NCI-H1436 (cell line): ENCODE data around the gene PPP1R1C.

Source experiments
- DNase-seq: peaks from one replicate; lab custom pipeline; 2025; lab: John Stamatoyannopoulos, UW

Gene PPP1R1C

DNA sequence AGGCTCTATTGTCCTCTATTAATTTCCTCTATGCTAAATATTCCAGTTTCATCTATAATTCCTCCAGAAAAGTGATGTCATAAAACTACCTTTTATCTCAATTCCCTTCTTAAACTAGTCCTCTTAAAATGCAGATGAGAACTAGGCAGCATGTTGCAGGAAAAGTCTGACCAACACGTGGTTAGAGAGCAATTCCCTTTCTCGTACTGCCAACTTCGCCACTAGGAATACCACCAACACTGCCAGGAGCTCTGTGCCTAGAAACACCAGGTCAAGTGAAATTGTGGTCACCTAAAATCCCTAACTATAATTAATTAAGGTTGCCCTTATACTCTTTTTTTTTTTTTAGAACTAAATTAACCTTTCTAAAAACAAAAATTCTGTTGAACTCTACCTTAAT lies 127.7 kb downstream of the PPP1R1C start:
- no peak for DNase-seq

DNA sequence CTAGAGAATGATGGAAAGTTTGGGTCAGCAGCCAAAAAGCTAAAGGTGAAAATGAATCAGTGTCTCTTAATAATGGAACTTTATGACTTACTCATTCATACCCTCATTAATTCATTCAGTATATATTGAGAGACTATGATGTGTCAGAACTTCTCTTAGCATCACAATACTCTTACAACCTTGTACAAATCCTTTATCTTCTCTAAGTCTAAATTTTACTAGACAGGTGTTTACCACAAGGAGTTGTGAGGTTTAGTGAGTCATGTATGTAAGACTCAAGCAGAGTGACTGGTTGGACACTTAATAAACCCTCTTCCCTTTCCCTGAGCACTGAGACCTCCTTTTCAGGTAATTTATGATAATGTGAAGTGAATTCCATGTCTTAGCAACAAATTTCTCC lies 129.6 kb downstream of the PPP1R1C start:
- no peak for DNase-seq

GRCh38 chr2:182116774-182117173 lies 131.1 kb downstream of the PPP1R1C start:
- DNase-seq = no peak

DNA sequence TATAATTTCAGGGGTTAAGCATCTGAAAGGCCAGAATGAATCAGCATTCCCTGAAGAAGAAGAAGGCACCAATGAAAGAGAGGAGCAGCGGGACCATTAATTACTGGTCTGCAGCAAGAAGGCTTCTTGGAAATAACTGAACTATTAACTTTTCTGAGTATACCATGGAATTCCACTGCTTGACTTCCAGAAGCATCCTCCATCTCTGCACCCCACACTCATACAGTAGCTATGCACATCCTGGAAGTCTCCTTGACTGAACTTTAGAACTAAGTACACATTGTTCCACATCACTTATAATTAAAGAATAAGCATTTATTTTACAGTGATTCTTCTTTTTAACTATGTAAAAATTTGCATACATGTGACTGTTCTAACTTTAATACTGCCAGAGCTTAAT lies 131.5 kb downstream of the PPP1R1C start:
- DNase-seq = no peak

DNA sequence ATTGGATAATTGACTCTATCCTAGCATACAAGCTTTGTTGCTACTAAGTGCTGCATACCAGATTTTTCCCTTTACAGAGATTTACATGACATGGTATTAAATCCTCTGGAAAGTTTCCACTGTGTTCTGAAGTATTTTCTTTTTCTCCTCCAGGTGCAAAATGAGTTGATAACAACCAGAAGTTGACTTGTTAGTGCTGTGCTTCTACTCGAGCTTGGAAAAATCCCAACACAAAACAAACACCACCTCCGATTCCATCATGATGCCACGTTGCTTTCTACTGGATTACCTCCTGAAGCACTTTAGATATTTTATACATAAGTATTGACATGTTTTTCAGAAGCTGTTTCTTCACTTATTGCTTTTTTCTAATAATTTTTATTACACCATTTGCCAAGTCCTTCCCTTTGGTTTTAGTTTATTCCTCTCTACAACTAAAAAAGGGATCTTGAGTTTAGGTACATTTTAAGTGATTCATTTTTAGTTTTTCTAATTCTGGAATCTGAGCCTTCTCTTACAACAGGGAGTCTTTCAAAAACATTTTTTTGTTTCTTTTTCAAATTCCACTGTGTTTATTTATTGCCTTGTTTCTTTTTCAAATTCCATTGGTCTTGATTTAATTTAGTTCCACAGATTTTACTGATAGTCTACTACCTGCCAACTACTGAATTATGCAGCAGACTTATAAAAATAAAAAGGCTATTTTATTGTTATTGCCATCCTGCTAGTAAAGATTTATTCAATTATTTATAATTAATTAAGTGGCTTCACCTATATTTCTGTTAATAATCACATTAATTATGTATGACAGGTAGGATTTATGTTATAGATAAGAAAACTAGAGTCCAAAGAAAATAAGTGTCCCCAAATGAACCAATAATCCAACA lies 143.4 kb downstream of the PPP1R1C start:
- DNase-seq = no peak

GRCh38 chr2:182132605-182133004 lies 147.0 kb downstream of the PPP1R1C start:
- no peak for DNase-seq

DNA sequence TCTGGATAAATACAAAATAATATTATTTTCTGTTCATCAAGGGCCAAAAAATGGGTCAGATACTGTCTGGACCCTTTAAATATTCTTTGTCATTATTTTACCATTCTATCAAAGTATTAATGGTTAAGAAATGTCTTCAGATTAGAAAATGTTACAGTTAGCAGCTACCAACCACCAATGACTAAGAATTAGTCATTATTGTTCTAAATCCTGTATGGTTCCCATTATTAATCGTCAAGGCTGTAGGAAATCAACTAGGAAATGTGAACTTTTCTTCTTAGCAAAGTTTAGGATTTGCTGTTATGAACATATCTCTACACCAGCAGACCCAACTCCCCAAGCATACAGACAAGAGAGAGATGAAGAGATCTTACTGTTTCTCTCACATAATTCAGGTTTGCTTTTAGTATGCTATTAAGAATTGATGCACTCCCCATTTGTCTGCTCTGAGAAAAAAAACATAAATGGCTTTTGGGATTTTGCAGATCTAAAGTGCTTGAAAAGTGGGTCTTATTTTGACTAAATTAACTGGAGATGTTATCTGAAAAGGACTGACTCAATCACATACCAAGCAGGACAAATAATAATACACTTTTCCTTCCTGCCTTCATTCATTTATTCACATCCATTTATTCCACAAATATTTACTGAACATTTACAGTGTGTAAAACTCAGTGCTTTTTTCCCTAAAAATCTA lies 147.7 kb downstream of the PPP1R1C start:
- DNase-seq = no peak

DNA sequence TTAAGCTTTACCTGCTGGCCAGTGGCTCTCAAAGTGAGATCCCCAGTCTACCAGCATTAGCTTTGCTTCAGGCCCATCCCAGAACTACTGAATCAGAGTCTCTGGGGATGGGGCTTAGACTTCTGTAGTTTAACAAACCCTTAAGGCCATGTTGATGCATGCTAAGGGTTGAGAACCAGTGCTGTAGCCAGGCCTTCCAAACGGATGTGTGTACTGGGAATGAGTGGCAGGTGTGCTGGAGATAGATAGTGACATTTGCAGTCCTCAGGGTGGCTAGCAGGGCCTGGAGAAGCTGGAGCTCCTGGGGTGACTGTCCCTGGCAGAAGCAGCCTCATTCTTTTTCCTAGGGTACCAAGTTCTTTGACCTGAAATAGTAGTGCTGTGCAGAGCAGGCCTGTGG lies 148.5 kb downstream of the PPP1R1C start:
- no peak for DNase-seq

DNA sequence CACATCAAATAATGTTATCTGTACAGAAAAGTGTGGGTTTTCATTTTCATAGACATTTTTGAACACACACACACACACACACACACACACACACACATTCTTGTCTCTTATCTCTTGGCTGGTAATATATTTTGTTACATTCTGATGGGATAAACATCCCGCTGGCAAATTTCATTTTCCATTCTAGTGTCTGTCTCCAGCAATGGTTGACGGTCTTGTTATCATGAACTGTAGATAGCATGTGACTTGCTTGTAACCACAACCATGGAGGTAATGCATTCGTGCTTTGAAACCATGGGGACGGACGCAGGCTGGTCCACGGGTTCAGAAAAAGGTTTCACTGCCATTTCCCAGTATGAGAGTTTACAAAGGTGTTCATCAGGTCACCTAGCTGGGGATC lies 156.4 kb downstream of the PPP1R1C start:
- DNase-seq = no peak

GRCh38 chr2:182144041-182144775 lies 158.6 kb downstream of the PPP1R1C start:
- DNase-seq = no peak

- DNase-seq = no peak
These were observed 159.1 kb downstream of the PPP1R1C start for GRCh38 chr2:182144776-182145165.

DNA sequence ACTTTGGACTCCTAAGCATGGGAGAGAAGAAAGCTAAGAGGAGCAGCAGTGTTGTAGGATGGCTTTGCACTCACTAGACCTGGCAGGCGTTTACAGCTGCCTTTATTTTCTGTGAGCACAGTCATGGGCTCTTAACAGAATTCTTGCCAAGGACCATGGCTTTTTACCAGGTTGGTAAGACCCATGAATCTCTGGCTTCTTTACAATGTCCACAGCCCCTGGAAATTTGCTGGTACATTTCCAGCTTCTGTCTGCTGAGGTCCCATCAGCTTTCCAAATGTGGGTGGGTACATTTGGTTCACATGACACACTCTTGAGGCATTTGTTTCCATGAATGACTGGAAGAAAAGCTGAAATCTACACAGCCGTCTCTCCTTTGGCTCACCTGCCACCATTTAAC lies 162.7 kb downstream of the PPP1R1C start:
- DNase-seq = no peak

DNA sequence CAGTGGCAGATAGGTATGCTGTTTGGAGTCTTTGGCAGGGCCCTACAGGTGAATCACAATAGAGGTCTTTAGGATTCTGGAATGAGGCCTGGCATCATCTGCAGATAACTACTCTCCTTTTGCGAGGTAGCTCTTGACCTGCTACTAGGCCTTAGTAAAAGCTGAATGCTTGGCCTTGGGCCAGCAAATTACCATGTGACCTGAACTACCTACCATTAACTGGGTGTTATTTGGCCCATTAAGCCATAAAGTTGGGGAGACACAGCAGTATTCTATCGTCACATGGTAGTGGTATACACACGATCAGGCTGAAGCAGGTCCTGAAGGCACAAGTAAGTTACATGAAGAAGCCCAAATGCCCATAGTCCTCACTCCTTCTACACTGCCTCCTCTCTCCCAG lies 178.2 kb downstream of the PPP1R1C start:
- no peak for DNase-seq

GRCh38 chr2:182164686-182165085 lies 179.0 kb downstream of the PPP1R1C start:
- DNase-seq = no peak

DNA sequence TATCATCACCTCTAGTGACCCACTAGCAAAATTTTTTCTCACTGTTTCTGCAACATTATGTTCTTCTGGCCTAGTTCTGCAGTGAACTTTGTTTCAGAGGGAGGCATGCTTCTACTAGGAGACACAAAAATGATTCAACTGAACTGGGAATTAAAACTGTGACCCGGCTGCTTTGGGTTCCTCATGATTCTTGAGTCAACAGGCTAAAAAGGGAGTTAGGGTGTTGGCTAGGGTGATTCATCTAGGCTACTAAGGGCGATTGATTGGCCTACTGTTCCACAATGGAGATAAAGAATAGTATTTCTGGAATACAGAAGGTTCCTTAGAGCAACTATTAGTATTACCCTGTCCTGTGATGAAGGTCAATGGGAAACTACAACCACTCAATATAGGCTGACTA lies 179.5 kb downstream of the PPP1R1C start:
- no peak for DNase-seq

- DNase-seq = no peak
These were observed 180.8 kb downstream of the PPP1R1C start for GRCh38 chr2:182166406-182166805.

GRCh38 chr2:182166841-182167240 lies 181.2 kb downstream of the PPP1R1C start:
- DNase-seq = no peak
